SU-DHL-6 (cell line): ENCODE results near the gene CEP350.

Experiments
- H2AFZ ChIP-seq: fragments of 200-600 bp; sonication (generic); 2 replicates; pipeline ENCODE4 v1.6.1; 2014; ENCODE audit warnings: low read depth, mild to moderate bottlenecking, moderate library complexity, mixed read lengths, antibody characterized with exemption, low read length; ENCODE audit not compliant: severe bottlenecking
- H3F3A ChIP-seq: fragments of 200-600 bp; shearing (Covaris generic); 2 replicates; pipeline ENCODE4 v1.6.0; 2016; ENCODE audit warnings: antibody characterized with exemption, mild to moderate bottlenecking; ENCODE audit not compliant: insufficient read depth
- H3K27ac ChIP-seq: fragments of 200-600 bp; sonication (generic); 2 replicates; pipeline ENCODE4 v1.5.1; 2016; ENCODE audit warnings: low read depth, mild to moderate bottlenecking, low read length, moderate library complexity, mixed read lengths
- H3K27me3 ChIP-seq: fragments of 200-600 bp; sonication (generic), shearing (Covaris generic); 2 replicates; pipeline ENCODE4 v1.6.0; 2014; ENCODE audit warnings: mild to moderate bottlenecking, low read length
- H3K36me3 ChIP-seq: fragments of 200-600 bp; sonication (generic); 2 replicates; pipeline ENCODE4 v1.6.1; 2014; ENCODE audit warnings: mild to moderate bottlenecking, low read length, mixed read lengths
- H3K4me2 ChIP-seq: fragments of 300-600, 200-600 bp; shearing (Covaris generic), sonication (generic); 2 replicates; pipeline ENCODE4 v1.6.0; 2014; ENCODE audit warnings: low read length, low read depth, mild to moderate bottlenecking; ENCODE audit not compliant: poor library complexity, severe bottlenecking
- H3K4me3 ChIP-seq: fragments of 200-600 bp; sonication (generic); 2 replicates; pipeline ENCODE4 v1.5.1; 2014; ENCODE audit warnings: antibody characterized with exemption, low read length, mild to moderate bottlenecking, mixed read lengths; ENCODE audit not compliant: insufficient read depth, poor library complexity, severe bottlenecking
- H3K79me2 ChIP-seq: fragments of 200-600 bp; sonication (generic); 2 replicates; pipeline ENCODE4 v1.6.1; 2014; ENCODE audit warnings: mild to moderate bottlenecking, low read length, moderate library complexity; ENCODE audit not compliant: insufficient read depth
- H3K9ac ChIP-seq: fragments of 200-600 bp; sonication (generic); 2 replicates; pipeline ENCODE4 v1.7.0; 2014; ENCODE audit warnings: mild to moderate bottlenecking, low read length
- H3K9me2 ChIP-seq: fragments of 200-600 bp; sonication (generic); replicated peaks from 2 replicates; pipeline ENCODE4 v1.6.1; 2014; ENCODE audit warnings: low read length; ENCODE audit not compliant: insufficient read depth
- H3K9me3 ChIP-seq: fragments of 200-600 bp; sonication (generic); 2 replicates; pipeline ENCODE4 v1.6.1; 2014; ENCODE audit warnings: low read length, mixed read lengths; ENCODE audit not compliant: insufficient read depth
- H4K20me1 ChIP-seq: fragments of 200-600 bp; sonication (generic); 2 replicates; pipeline ENCODE4 v1.6.1; 2014; ENCODE audit warnings: low read depth, mild to moderate bottlenecking, antibody characterized with exemption, low read length, moderate library complexity, mixed read lengths
- EZH2phosphoT487 ChIP-seq: fragments of 200-600 bp; sonication (generic), shearing (Covaris generic); conservative IDR thresholded peaks from 2 replicates; pipeline ENCODE4 v1.6.1; 2018; ENCODE audit warnings: mild to moderate bottlenecking, antibody characterized with exemption, low read length, moderate library complexity, mixed read lengths
- TF ChIP-seq, protein P1 (sequence below): fragments of 200-600 bp; sonication (generic); IDR thresholded peaks from one replicate; pipeline ENCODE4 v1.5.1; 2017; ENCODE audit warnings: antibody characterized with exemption, mild to moderate bottlenecking, low read length, moderate library complexity; ENCODE audit not compliant: insufficient read depth, poor library complexity, severe bottlenecking

Gene CEP350, protein sequence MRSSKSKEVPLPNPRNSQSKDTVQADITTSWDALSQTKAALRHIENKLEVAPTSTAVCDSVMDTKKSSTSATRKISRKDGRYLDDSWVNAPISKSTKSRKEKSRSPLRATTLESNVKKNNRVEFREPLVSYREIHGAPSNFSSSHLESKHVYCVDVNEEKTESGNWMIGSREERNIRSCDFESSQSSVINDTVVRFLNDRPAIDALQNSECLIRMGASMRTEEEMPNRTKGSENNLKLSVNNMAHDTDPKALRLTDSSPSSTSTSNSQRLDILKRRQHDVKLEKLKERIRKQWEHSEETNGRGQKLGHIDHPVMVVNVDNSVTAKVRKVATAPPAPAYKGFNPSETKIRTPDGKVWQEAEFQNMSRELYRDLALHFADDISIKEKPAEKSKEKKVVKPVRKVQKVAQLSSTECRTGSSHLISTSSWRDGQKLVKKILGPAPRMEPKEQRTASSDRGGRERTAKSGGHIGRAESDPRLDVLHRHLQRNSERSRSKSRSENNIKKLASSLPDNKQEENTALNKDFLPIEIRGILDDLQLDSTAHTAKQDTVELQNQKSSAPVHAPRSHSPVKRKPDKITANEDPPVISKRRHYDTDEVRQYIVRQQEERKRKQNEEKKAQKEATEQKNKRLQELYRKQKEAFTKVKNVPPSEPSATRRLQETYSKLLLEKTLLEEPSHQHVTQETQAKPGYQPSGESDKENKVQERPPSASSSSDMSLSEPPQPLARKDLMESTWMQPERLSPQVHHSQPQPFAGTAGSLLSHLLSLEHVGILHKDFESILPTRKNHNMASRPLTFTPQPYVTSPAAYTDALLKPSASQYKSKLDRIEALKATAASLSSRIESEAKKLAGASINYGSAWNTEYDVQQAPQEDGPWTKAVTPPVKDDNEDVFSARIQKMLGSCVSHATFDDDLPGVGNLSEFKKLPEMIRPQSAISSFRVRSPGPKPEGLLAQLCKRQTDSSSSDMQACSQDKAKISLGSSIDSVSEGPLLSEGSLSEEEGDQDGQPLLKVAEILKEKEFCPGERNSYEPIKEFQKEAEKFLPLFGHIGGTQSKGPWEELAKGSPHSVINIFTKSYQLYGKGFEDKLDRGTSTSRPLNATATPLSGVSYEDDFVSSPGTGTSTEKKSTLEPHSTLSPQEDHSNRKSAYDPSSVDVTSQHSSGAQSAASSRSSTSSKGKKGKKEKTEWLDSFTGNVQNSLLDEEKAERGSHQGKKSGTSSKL (N-terminal part only)

GRCh38 chr1:179954493-179955286 lies at the start of gene CEP350:
Gene CEP350 (plus strand): TSS chr1:179954810. CDS start chr1:179986182, 31,372 bp downstream.
- no peaks in the 10 kb centered on the region for H3K27me3 ChIP-seq
- TF ChIP-seq, protein P1, sequence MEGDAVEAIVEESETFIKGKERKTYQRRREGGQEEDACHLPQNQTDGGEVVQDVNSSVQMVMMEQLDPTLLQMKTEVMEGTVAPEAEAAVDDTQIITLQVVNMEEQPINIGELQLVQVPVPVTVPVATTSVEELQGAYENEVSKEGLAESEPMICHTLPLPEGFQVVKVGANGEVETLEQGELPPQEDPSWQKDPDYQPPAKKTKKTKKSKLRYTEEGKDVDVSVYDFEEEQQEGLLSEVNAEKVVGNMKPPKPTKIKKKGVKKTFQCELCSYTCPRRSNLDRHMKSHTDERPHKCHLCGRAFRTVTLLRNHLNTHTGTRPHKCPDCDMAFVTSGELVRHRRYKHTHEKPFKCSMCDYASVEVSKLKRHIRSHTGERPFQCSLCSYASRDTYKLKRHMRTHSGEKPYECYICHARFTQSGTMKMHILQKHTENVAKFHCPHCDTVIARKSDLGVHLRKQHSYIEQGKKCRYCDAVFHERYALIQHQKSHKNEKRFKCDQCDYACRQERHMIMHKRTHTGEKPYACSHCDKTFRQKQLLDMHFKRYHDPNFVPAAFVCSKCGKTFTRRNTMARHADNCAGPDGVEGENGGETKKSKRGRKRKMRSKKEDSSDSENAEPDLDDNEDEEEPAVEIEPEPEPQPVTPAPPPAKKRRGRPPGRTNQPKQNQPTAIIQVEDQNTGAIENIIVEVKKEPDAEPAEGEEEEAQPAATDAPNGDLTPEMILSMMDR: no peak
- TF ChIP-seq EZH2phosphoT487: no peak
- peaks cover 49% of the 10 kb centered on the region for H3K79me2 ChIP-seq
- H3K27ac ChIP-seq: peak within 1 kb of the TSS; percentile 89
- no peaks in the 10 kb centered on the region for H3K9me3 ChIP-seq
- H2AFZ ChIP-seq: peak within 1 kb of the TSS; percentile 92
- peak within 1 kb of the TSS; percentile 86 for H3K4me3 ChIP-seq
- peaks cover 11% of the 10 kb centered on the region for H4K20me1 ChIP-seq
- H3K4me2 ChIP-seq: peak within 1 kb of the TSS; percentile 91
- H3F3A ChIP-seq: peaks cover 14% of the 10 kb centered on the region
- H3K36me3 ChIP-seq: no peaks in the 10 kb centered on the region
- H3K9ac ChIP-seq: peak within 1 kb of the TSS; percentile 87
- no peaks in the 10 kb centered on the region for H3K9me2 ChIP-seq

DNA sequence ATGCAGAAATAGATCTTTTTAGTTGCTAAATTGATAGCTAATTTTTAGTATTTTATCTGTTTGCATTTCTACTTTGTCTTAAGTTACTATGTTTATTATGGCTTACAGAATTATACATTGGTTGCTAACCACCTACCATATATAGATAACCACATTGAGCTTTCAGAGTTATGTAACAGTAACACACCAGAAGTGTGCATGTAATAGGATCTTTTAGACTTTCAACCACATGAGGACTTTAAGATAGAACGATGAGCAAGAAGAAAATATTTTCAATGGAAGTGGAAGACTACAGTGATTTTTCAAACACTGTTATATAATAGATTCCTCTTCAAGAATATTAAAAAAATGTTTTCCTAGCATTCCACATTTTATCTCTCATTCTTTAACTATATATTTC lies 43.7 kb upstream of the CEP350 start:
- Histone ChIP-seq H2AFZ (no peak overlapping the region), H3K27ac (no peak overlapping the region), H4K20me1 (no peaks in the 10 kb centered on the region; the same call in 1 of the 2 replicates), H3K9me2 (no peaks in the 10 kb centered on the region), H3K79me2 (no peaks in the 10 kb centered on the region), H3K9me3 (no peaks in the 10 kb centered on the region), H3K4me3 (no peak overlapping the region), H3K4me2 (no peak overlapping the region), H3F3A (no peaks in the 10 kb centered on the region), H3K36me3 (peaks cover 6% of the 10 kb centered on the region; the same call in 1 of the 2 replicates), H3K27me3 (no peaks in the 10 kb centered on the region), H3K9ac (no peak overlapping the region)
- TF ChIP-seq EZH2phosphoT487: no peak
- TF ChIP-seq, protein P1: no peak

GRCh38 chr1:179911812-179912211 lies 42.8 kb upstream of the CEP350 start:
- H3K27me3 ChIP-seq: no peaks in the 10 kb centered on the region
- no peaks in the 10 kb centered on the region for H3K9me2 ChIP-seq
- peaks cover 6% of the 10 kb centered on the region; the same call in 1 of the 2 replicates for H3K36me3 ChIP-seq
- TF ChIP-seq, protein P1: no peak
- no peak for TF ChIP-seq EZH2phosphoT487
- H3K27ac ChIP-seq: no peak overlapping the region
- H3K4me2 ChIP-seq: no peak overlapping the region
- no peak overlapping the region for H2AFZ ChIP-seq
- H3K4me3 ChIP-seq: no peak overlapping the region
- no peak overlapping the region for H3K9ac ChIP-seq
- no peaks in the 10 kb centered on the region; the same call in 1 of the 2 replicates for H4K20me1 ChIP-seq
- no peaks in the 10 kb centered on the region for H3K79me2 ChIP-seq
- no peaks in the 10 kb centered on the region for H3K9me3 ChIP-seq
- no peaks in the 10 kb centered on the region for H3F3A ChIP-seq
